Type B pancreatic cell (in vitro differentiated cells): ENCODE data around the gene PANK4. TPM values are rescaled to one million over a fixed set of nuclear protein-coding genes. Genes with fewer than 3 reads are reported as not detected.

Source experiments
- DNase-seq: peaks from one replicate; pipeline ENCODE4 v3.0.0; 2021; ENCODE audit warnings: mixed read lengths; ENCODE audit not compliant: unreplicated experiment; ENCODE audit errors: extremely low spot score
- H3K27ac Mint-ChIP-seq: 2 replicates; pipeline ENCODE4 v1.8.0; 2021; ENCODE audit warnings: mild to moderate bottlenecking, mixed read lengths
- H3K27me3 Mint-ChIP-seq: 2 replicates; pipeline ENCODE4 v1.8.0; 2021; ENCODE audit warnings: mixed read lengths
- H3K36me3 Mint-ChIP-seq: 2 replicates; pipeline ENCODE4 v1.8.0; 2021; ENCODE audit warnings: mixed read lengths
- H3K4me1 Mint-ChIP-seq: one replicate; pipeline ENCODE4 v1.8.0; 2021; ENCODE audit warnings: mixed read lengths; ENCODE audit not compliant: unreplicated experiment
- H3K4me3 Mint-ChIP-seq: 2 replicates; pipeline ENCODE4 v1.8.0; 2021; ENCODE audit warnings: mild to moderate bottlenecking, mixed read lengths
- H3K9me3 Mint-ChIP-seq: 2 replicates; pipeline ENCODE4 v1.8.0; 2021; ENCODE audit warnings: mixed read lengths
- CTCF ChIP-seq: fragments of 200-600 bp; sonication (generic); conservative IDR thresholded peaks from 2 replicates; pipeline ENCODE4 v1.5.0; 2021; ENCODE audit warnings: antibody characterized with exemption, mild to moderate bottlenecking
- total RNA-seq: library from RNA; stranded (reverse); gene quantifications from 2 replicates; pipeline ENCODE4 v1.2.1, GENCODE V29; 2021; ENCODE audit warnings: low replicate concordance

PANK4 gene
- total RNA-seq, 1 donor from 2014 or later: 49.1 TPM

- H3K27ac Mint-ChIP-seq: no peak overlapping the region
- peaks cover 14% of the 10 kb centered on the region for H3K4me1 Mint-ChIP-seq
- peaks cover 21% of the 10 kb centered on the region for H3K27me3 Mint-ChIP-seq
- TF ChIP-seq CTCF: no peak
- DNase-seq: no peak
- H3K4me3 Mint-ChIP-seq: no peak overlapping the region
- no peaks in the 10 kb centered on the region for H3K9me3 Mint-ChIP-seq
- no peaks in the 10 kb centered on the region for H3K36me3 Mint-ChIP-seq
Observed at GRCh38 chr1:2538376-2538775, 12.0 kb upstream of the PANK4 start.

- TF ChIP-seq CTCF: no peak
- Mint-ChIP-seq H3K9me3 (no peaks in the 10 kb centered on the region), H3K4me3 (no peak overlapping the region), H3K36me3 (no peaks in the 10 kb centered on the region), H3K27me3 (peaks cover 27% of the 10 kb centered on the region), H3K4me1 (peaks cover 17% of the 10 kb centered on the region), H3K27ac (no peak overlapping the region)
- no peak for DNase-seq
Observed at GRCh38 chr1:2537784-2538115, 11.4 kb upstream of the PANK4 start.

GRCh38 chr1:2535981-2536380 lies 9.6 kb upstream of the PANK4 start:
- H3K27me3 Mint-ChIP-seq: peaks cover 38% of the 10 kb centered on the region
- no peaks in the 10 kb centered on the region for H3K9me3 Mint-ChIP-seq
- H3K4me1 Mint-ChIP-seq: peaks cover 10% of the 10 kb centered on the region
- peak overlapping the region; percentile 20 for H3K4me3 Mint-ChIP-seq
- no peak for DNase-seq
- no peaks in the 10 kb centered on the region for H3K36me3 Mint-ChIP-seq
- H3K27ac Mint-ChIP-seq: peak overlapping the region; percentile 51
- TF ChIP-seq CTCF: no peak

GRCh38 chr1:2535455-2535854 lies 9.1 kb upstream of the PANK4 start:
- Mint-ChIP-seq H3K4me1 (peaks cover 10% of the 10 kb centered on the region), H3K9me3 (no peaks in the 10 kb centered on the region), H3K36me3 (no peaks in the 10 kb centered on the region), H3K27ac (peak overlapping the region; percentile 94), H3K27me3 (peaks cover 40% of the 10 kb centered on the region), H3K4me3 (no peak overlapping the region)
- TF ChIP-seq CTCF: no peak
- no peak for DNase-seq

GRCh38 chr1:2534687-2535441 lies 8.5 kb upstream of the PANK4 start:
- TF ChIP-seq CTCF: no peak
- H3K27me3 Mint-ChIP-seq: peaks cover 40% of the 10 kb centered on the region
- no peak for DNase-seq

More at GRCh38 chr1:2534687-2535441, 8.5 kb upstream of the PANK4 start:
- Mint-ChIP-seq H3K4me3 (peak overlapping the region; percentile 79), H3K36me3 (no peaks in the 10 kb centered on the region), H3K27ac (peak overlapping the region; percentile 94), H3K9me3 (no peaks in the 10 kb centered on the region), H3K4me1 (peaks cover 10% of the 10 kb centered on the region)
